ENCODE data around the gene SIRPA.

- TF ChIP-seq CTCF (IDR thresholded peaks at IDR 0.05; ENCODE audit: insufficient read depth, low read length) (no peak), GABPA (IDR thresholded peaks at IDR 0.05; ENCODE audit: low read depth) (no peak), POLR2AphosphoS5 (IDR thresholded peaks at IDR 0.05; ENCODE audit: low read depth) (no peak)
- TF ChIP-seq, protein P1, sequence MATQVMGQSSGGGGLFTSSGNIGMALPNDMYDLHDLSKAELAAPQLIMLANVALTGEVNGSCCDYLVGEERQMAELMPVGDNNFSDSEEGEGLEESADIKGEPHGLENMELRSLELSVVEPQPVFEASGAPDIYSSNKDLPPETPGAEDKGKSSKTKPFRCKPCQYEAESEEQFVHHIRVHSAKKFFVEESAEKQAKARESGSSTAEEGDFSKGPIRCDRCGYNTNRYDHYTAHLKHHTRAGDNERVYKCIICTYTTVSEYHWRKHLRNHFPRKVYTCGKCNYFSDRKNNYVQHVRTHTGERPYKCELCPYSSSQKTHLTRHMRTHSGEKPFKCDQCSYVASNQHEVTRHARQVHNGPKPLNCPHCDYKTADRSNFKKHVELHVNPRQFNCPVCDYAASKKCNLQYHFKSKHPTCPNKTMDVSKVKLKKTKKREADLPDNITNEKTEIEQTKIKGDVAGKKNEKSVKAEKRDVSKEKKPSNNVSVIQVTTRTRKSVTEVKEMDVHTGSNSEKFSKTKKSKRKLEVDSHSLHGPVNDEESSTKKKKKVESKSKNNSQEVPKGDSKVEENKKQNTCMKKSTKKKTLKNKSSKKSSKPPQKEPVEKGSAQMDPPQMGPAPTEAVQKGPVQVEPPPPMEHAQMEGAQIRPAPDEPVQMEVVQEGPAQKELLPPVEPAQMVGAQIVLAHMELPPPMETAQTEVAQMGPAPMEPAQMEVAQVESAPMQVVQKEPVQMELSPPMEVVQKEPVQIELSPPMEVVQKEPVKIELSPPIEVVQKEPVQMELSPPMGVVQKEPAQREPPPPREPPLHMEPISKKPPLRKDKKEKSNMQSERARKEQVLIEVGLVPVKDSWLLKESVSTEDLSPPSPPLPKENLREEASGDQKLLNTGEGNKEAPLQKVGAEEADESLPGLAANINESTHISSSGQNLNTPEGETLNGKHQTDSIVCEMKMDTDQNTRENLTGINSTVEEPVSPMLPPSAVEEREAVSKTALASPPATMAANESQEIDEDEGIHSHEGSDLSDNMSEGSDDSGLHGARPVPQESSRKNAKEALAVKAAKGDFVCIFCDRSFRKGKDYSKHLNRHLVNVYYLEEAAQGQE (IDR thresholded peaks at IDR 0.05; ENCODE audit: insufficient replicate concordance, low read depth) = no peak
Measured at GRCh38 chr20:1953621-1954020, 58.4 kb downstream of the SIRPA start.

Data from HL-60 (cell line).